K562 (cell line): ENCODE results near the gene MAPKAPK2. TPM values are rescaled to one million over a fixed set of nuclear protein-coding genes. Genes with fewer than 3 reads are reported as not detected.

Experiments used
- CBX2 ChIP-seq: fragments of 200-600 bp; sonication (generic); IDR thresholded peaks from one replicate; pipeline ENCODE4 v1.6.1; 2012; ENCODE audit warnings: mild to moderate bottlenecking, low read length, inconsistent platforms; ENCODE audit not compliant: insufficient read depth, poor library complexity, severe bottlenecking
- FIP1L1 ChIP-seq: fragments of 200-400 bp; formaldehyde crosslinking; IDR thresholded peaks from 2 replicates; pipeline ENCODE4 v1.6.1; 2018; ENCODE audit warnings: mild to moderate bottlenecking, low read depth, low read length; ENCODE audit not compliant: poor library complexity, severe bottlenecking
- HMG20A ChIP-seq: fragments of 450-650 bp; formaldehyde crosslinking; conservative IDR thresholded peaks from 2 replicates; pipeline ENCODE4 v1.4.0; 2020; ENCODE audit warnings: mild to moderate bottlenecking, mixed read lengths
- PHF21A ChIP-seq: fragments of 450-650 bp; IDR thresholded peaks from 2 replicates; pipeline ENCODE4 v1.6.1; 2017; ENCODE audit warnings: low read depth, borderline replicate concordance
- PHTF2 ChIP-seq: fragments of 250-450 bp; sonication (Bioruptor Pico); IDR thresholded peaks from 2 replicates; pipeline ENCODE4 v1.5.0; 2021; ENCODE audit warnings: mild to moderate bottlenecking
- SIRT6 ChIP-seq: IDR thresholded peaks from one replicate; pipeline ENCODE4 v1.6.1; 2012; ENCODE audit warnings: low read depth, mild to moderate bottlenecking, control low read depth, inconsistent platforms, low read length, moderate library complexity
- YBX1 ChIP-seq: fragments of 450-650 bp; IDR thresholded peaks from 2 replicates; pipeline ENCODE4 v1.7.1; 2016; ENCODE audit warnings: mild to moderate bottlenecking
- ZBTB43 ChIP-seq: sonication (generic); formaldehyde crosslinking; IDR thresholded peaks from 2 replicates; pipeline ENCODE4 v1.8.0; 2023; ENCODE audit warnings: mild to moderate bottlenecking, missing genetic modification reagents
- ZNF24 ChIP-seq: fragments of 450-650 bp; IDR thresholded peaks from 2 replicates; pipeline ENCODE4 v1.6.1; 2016
- ZNF311 ChIP-seq: fragments of 250-450 bp; sonication (Bioruptor Pico); IDR thresholded peaks from 2 replicates; pipeline ENCODE4 v1.4.0; 2020; ENCODE audit warnings: mild to moderate bottlenecking, moderate library complexity
- ZNF57 ChIP-seq: fragments of 450-650 bp; formaldehyde crosslinking; IDR thresholded peaks from 2 replicates; pipeline ENCODE4 v1.4.0; 2020; ENCODE audit warnings: mild to moderate bottlenecking, moderate library complexity
- ZNF609 ChIP-seq: sonication (generic); formaldehyde crosslinking; IDR thresholded peaks from 2 replicates; pipeline ENCODE4 v1.8.1; 2023; ENCODE audit warnings: missing genetic modification reagents, mild to moderate bottlenecking, borderline replicate concordance
- polyA plus RNA-seq, 8 experiments: library from polyadenylated mRNA; depleted of rRNA in 4 of 8; stranded (reverse) in 5 of 8; unstranded in 3 of 8; fragments of >200 nt; fragmentation: Nextera tagmentation in 2 of 8; fragmentation: Illumina TruSeq in 1 of 8; extraction: Ambion mirVana in 2 of 8; extraction: Trizol in 1 of 8; gene quantifications; 2 replicates each; pipeline versions ENCODE4 v1.2.1 to v1.2.3, GENCODE V29; 2011 to 2014; ENCODE audit warnings: inconsistent platforms in 1 of 8, missing spikeins in 1 of 8
- total RNA-seq, 7 experiments: library from RNA; depleted of rRNA in 6 of 7; stranded (reverse); fragments of >200 nt in 6 of 7; fragmentation: Illumina TruSeq in 2 of 7; extraction: Trizol in 2 of 7; gene quantifications; 2 replicates each; pipeline versions ENCODE4 v1.2.1 to v1.2.3, GENCODE V29; 2011 to 2021; ENCODE audit warnings: low replicate concordance in 1 of 7
- TF ChIP-seq, protein P1 (sequence below): fragments of 450-650 bp; IDR thresholded peaks from 2 replicates; pipeline ENCODE4 v1.6.1; 2017; ENCODE audit warnings: antibody characterized with exemption
- TF ChIP-seq, protein P2 (sequence below): fragments of 250-450 bp; sonication (Bioruptor Pico); IDR thresholded peaks from 2 replicates; pipeline ENCODE4 v1.5.0; 2021
- TF ChIP-seq, protein P3 (sequence below): sonication (generic); formaldehyde crosslinking; IDR thresholded peaks from 2 replicates; pipeline ENCODE4 v1.8.0; 2022; ENCODE audit warnings: mild to moderate bottlenecking, missing genetic modification reagents, borderline replicate concordance

MAPKAPK2 gene
- total and polyA plus RNA-seq, 9 of the 15 experiments (the other 6 are each of a cell fraction or from before 2014, with no cell fraction given) = 0.63 to 94.2 (median 52.1) TPM

- TF ChIP-seq, protein P1, sequence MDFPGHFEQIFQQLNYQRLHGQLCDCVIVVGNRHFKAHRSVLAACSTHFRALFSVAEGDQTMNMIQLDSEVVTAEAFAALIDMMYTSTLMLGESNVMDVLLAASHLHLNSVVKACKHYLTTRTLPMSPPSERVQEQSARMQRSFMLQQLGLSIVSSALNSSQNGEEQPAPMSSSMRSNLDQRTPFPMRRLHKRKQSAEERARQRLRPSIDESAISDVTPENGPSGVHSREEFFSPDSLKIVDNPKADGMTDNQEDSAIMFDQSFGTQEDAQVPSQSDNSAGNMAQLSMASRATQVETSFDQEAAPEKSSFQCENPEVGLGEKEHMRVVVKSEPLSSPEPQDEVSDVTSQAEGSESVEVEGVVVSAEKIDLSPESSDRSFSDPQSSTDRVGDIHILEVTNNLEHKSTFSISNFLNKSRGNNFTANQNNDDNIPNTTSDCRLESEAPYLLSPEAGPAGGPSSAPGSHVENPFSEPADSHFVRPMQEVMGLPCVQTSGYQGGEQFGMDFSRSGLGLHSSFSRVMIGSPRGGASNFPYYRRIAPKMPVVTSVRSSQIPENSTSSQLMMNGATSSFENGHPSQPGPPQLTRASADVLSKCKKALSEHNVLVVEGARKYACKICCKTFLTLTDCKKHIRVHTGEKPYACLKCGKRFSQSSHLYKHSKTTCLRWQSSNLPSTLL = no peak
- 0 out of 2 replicates have a peak, but pooled peaks have one; percentile 11 for TF ChIP-seq YBX1
- TF ChIP-seq ZBTB43 (CRISPR knock-in tag) = no peak
- TF ChIP-seq PHF21A = peak; percentile 56; the same call in 1 of the 2 replicates
- no peak for TF ChIP-seq CBX2
- TF ChIP-seq ZNF24 = peak; percentile 69; the same call in 1 of the 2 replicates
- no peak for TF ChIP-seq SIRT6
- no peak for TF ChIP-seq ZNF57 (CRISPR knock-in tag)
- TF ChIP-seq, protein P2, sequence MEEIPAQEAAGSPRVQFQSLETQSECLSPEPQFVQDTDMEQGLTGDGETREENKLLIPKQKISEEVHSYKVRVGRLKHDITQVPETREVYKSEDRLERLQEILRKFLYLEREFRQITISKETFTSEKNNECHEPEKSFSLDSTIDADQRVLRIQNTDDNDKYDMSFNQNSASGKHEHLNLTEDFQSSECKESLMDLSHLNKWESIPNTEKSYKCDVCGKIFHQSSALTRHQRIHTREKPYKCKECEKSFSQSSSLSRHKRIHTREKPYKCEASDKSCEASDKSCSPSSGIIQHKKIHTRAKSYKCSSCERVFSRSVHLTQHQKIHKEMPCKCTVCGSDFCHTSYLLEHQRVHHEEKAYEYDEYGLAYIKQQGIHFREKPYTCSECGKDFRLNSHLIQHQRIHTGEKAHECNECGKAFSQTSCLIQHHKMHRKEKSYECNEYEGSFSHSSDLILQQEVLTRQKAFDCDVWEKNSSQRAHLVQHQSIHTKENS = no peak
- TF ChIP-seq PHTF2 (CRISPR knock-in tag) = no peak
- TF ChIP-seq HMG20A = no peak
- TF ChIP-seq, protein P3, sequence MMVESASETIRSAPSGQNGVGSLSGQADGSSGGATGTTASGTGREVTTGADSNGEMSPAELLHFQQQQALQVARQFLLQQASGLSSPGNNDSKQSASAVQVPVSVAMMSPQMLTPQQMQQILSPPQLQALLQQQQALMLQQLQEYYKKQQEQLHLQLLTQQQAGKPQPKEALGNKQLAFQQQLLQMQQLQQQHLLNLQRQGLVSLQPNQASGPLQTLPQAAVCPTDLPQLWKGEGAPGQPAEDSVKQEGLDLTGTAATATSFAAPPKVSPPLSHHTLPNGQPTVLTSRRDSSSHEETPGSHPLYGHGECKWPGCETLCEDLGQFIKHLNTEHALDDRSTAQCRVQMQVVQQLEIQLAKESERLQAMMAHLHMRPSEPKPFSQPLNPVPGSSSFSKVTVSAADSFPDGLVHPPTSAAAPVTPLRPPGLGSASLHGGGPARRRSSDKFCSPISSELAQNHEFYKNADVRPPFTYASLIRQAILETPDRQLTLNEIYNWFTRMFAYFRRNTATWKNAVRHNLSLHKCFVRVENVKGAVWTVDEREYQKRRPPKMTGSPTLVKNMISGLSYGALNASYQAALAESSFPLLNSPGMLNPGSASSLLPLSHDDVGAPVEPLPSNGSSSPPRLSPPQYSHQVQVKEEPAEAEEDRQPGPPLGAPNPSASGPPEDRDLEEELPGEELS (CRISPR knock-in tag) = 0 out of 2 replicates have a peak, but pooled peaks have one; percentile 44
- no peak for TF ChIP-seq FIP1L1
- TF ChIP-seq ZNF311 (CRISPR knock-in tag) = peak; percentile 76
- TF ChIP-seq ZNF609 (CRISPR knock-in tag) = no peak
Measured at GRCh38 chr1:206672844-206673758, 11.6 kb upstream of the MAPKAPK2 start (continued).
